Smooth muscle cell (in vitro differentiated cells): ENCODE results near the gene DHCR7. TPM values are rescaled to one million over a fixed set of nuclear protein-coding genes. Genes with fewer than 3 reads are reported as not detected.

Experiments used
- DNase-seq: peaks from one replicate; lab custom pipeline; 2025; ENCODE audit not compliant: unreplicated experiment; lab: John Stamatoyannopoulos, UW
- H2AFZ ChIP-seq: fragments of 200-600 bp; sonication (generic); 2 replicates; pipeline ENCODE4 v1.6.0; 2016; ENCODE audit warnings: antibody characterized with exemption, low read depth, mild to moderate bottlenecking
- H3F3A ChIP-seq: fragments of 200-600 bp; sonication (generic); 2 replicates; pipeline ENCODE4 v1.6.0; 2017; ENCODE audit warnings: antibody characterized with exemption, low read depth
- H3K27ac ChIP-seq: fragments of 200-600 bp; sonication (generic); 2 replicates; pipeline ENCODE4 v1.5.1; 2016; ENCODE audit warnings: low read depth, mild to moderate bottlenecking
- H3K27me3 ChIP-seq: fragments of 200-600 bp; sonication (generic); 2 replicates; pipeline ENCODE4 v1.6.1; 2016; ENCODE audit warnings: low read depth, mild to moderate bottlenecking
- H3K36me3 ChIP-seq: fragments of 200-600 bp; sonication (generic); 2 replicates; pipeline ENCODE4 v1.5.1; 2016; ENCODE audit warnings: low read depth
- H3K4me1 ChIP-seq: fragments of 200-600 bp; sonication (generic); 2 replicates; pipeline ENCODE4 v1.5.1; 2016; ENCODE audit warnings: low read depth
- H3K4me2 ChIP-seq: fragments of 200-600 bp; sonication (generic); 2 replicates; pipeline ENCODE4 v1.6.0; 2016; ENCODE audit warnings: mild to moderate bottlenecking
- H3K4me3 ChIP-seq: fragments of 200-600 bp; sonication (generic); 2 replicates; pipeline ENCODE4 v1.5.1; 2016; ENCODE audit warnings: mild to moderate bottlenecking
- H3K79me2 ChIP-seq: fragments of 200-600 bp; sonication (generic); 2 replicates; pipeline ENCODE4 v1.6.0; 2016; ENCODE audit warnings: low read depth, mild to moderate bottlenecking
- H3K9ac ChIP-seq: fragments of 200-600 bp; sonication (generic); 2 replicates; pipeline ENCODE4 v1.6.0; 2016; ENCODE audit warnings: low read depth
- H3K9me3 ChIP-seq: fragments of 200-600 bp; sonication (generic); replicated peaks from 2 replicates; pipeline ENCODE4 v1.5.1; 2016; ENCODE audit warnings: low read depth
- H4K20me1 ChIP-seq: fragments of 200-600 bp; sonication (generic); 2 replicates; pipeline ENCODE4 v1.6.0; 2016; ENCODE audit warnings: low read depth
- CTCF ChIP-seq: fragments of 200-600 bp; sonication (generic); IDR thresholded peaks from 2 replicates; pipeline ENCODE4 v1.5.1; 2017; ENCODE audit warnings: borderline replicate concordance, mild to moderate bottlenecking, antibody characterized with exemption; ENCODE audit not compliant: insufficient read depth, poor library complexity, severe bottlenecking
- WGBS: methylation state at CpG from one replicate; pipeline ENCODE4 v1.1.7; 2016; ENCODE audit warnings: low lambda C conversion rate; 5-methylcytosine and 5-hydroxymethylcytosine counted together
- polyA plus RNA-seq: library from polyadenylated mRNA; unstranded; fragments of >200 nt; fragmentation: Nextera tagmentation; extraction: Ambion mirVana; gene quantifications from 2 replicates; pipeline ENCODE4 v1.2.1, GENCODE V29; 2016
- total RNA-seq: library from RNA; depleted of rRNA; stranded (reverse); fragments of >200 nt; gene quantifications from 2 replicates; pipeline ENCODE4 v1.2.3, GENCODE V29; 2014

Gene DHCR7
- total and polyA plus RNA-seq, 2 experiments from 2014 or later: 50.1 to 99.1 TPM

GRCh38 chr11:71450507-71450906, 2.3 kb upstream of the DHCR7 start:
- H3K9ac ChIP-seq: no peak overlapping the region
- H3K27ac ChIP-seq: no peak overlapping the region
- H3K27me3 ChIP-seq: no peaks in the 10 kb centered on the region
- peak overlapping the region; percentile 70 for H3K4me3 ChIP-seq
- H4K20me1 ChIP-seq: peaks cover 20% of the 10 kb centered on the region
- peaks cover 12% of the 10 kb centered on the region for H3K79me2 ChIP-seq
- H3K9me3 ChIP-seq: no peaks in the 10 kb centered on the region
- peaks cover 4% of the 10 kb centered on the region for H3K36me3 ChIP-seq
- TF ChIP-seq CTCF: no peak
- peaks cover 11% of the 10 kb centered on the region for H3K4me1 ChIP-seq
- H3F3A ChIP-seq: no peaks in the 10 kb centered on the region
- H3K4me2 ChIP-seq: peak overlapping the region; percentile 92
- no peak for DNase-seq
- H2AFZ ChIP-seq: no peak overlapping the region
- 79% methylated on average over 2 of the region's 2 CpGs for WGBS

- peak overlapping the region; percentile 64 for H3K9ac ChIP-seq
- peak overlapping the region; percentile 70 for H3K4me3 ChIP-seq
- H3K27ac ChIP-seq: no peak overlapping the region
- H3K27me3 ChIP-seq: no peaks in the 10 kb centered on the region
- H3K36me3 ChIP-seq: peaks cover 4% of the 10 kb centered on the region
- 7% methylated on average over 6 of the region's 6 CpGs for WGBS
- H3K9me3 ChIP-seq: no peaks in the 10 kb centered on the region
- H3K4me2 ChIP-seq: peak overlapping the region; percentile 92
- H3K4me1 ChIP-seq: peaks cover 11% of the 10 kb centered on the region
- no peaks in the 10 kb centered on the region for H3F3A ChIP-seq
- DNase-seq: no peak
- H3K79me2 ChIP-seq: peaks cover 12% of the 10 kb centered on the region
- no peak for TF ChIP-seq CTCF
- peak overlapping the region; percentile 96 for H2AFZ ChIP-seq
- peaks cover 17% of the 10 kb centered on the region for H4K20me1 ChIP-seq
Measured at GRCh38 chr11:71449596-71449995, 1.4 kb upstream of the DHCR7 start.

GRCh38 chr11:71447791-71448256, 369 bp downstream of the DHCR7 start:
- peak overlapping the region; percentile 92 for H3K4me2 ChIP-seq
- H3K27me3 ChIP-seq: no peaks in the 10 kb centered on the region
- DNase-seq: peak; percentile 31
- peak overlapping the region; percentile 70 for H3K4me3 ChIP-seq
- no peaks in the 10 kb centered on the region for H3F3A ChIP-seq
- H2AFZ ChIP-seq: peak overlapping the region; percentile 17
- H3K79me2 ChIP-seq: peaks cover 4% of the 10 kb centered on the region
- H4K20me1 ChIP-seq: peaks cover 10% of the 10 kb centered on the region
- peak overlapping the region; percentile 31 for H3K9ac ChIP-seq
- H3K36me3 ChIP-seq: peaks cover 4% of the 10 kb centered on the region
- peak overlapping the region; percentile 50 for H3K27ac ChIP-seq
- TF ChIP-seq CTCF: no peak
- H3K4me1 ChIP-seq: peaks cover 3% of the 10 kb centered on the region
- H3K9me3 ChIP-seq: no peaks in the 10 kb centered on the region
- WGBS: 0% methylated on average over 22 of the region's 31 CpGs
